GM23338 (cell line): Measurements from ENCODE around the gene ANKRD2. TPM values are rescaled to one million over a fixed set of nuclear protein-coding genes. Genes with fewer than 3 reads are reported as not detected.

Experiments used
- ATAC-seq: fragments of 200-7000 bp; cut with Tn5 transposase; 3 replicates; pipeline ENCODE4 v1.9.1; 2020
- DNase-seq: peaks from one replicate; pipeline ENCODE4 v3.0.0-alpha.2; 2015; ENCODE audit warnings: low spot score
- H2AFZ ChIP-seq: fragments of 200-600 bp; sonication (generic); 2 replicates; pipeline ENCODE4 v1.8.0; 2016; ENCODE audit warnings: antibody characterized with exemption, mild to moderate bottlenecking, moderate library complexity
- H3F3A ChIP-seq: fragments of 200-600 bp; sonication (generic); replicated peaks from 2 replicates; pipeline ENCODE4 v1.8.0; 2017; ENCODE audit warnings: antibody characterized with exemption, mixed run types, low read depth
- H3K27ac ChIP-seq: fragments of 200-600 bp; sonication (generic); 2 replicates; pipeline ENCODE4 v1.6.1; 2016; ENCODE audit warnings: low read depth
- H3K27me3 ChIP-seq: fragments of 200-600 bp; sonication (generic); 2 replicates; pipeline ENCODE4 v1.8.0; 2016; ENCODE audit warnings: mild to moderate bottlenecking, mixed run types, moderate library complexity; ENCODE audit not compliant: insufficient read depth
- H3K36me3 ChIP-seq: fragments of 200-600 bp; sonication (generic); 2 replicates; pipeline ENCODE4 v1.8.0; 2016; ENCODE audit warnings: mild to moderate bottlenecking; ENCODE audit not compliant: insufficient read depth
- H3K4me1 ChIP-seq: fragments of 200-600 bp; sonication (generic); 2 replicates; pipeline ENCODE4 v1.8.0; 2016; ENCODE audit warnings: mild to moderate bottlenecking, moderate library complexity; ENCODE audit not compliant: insufficient read depth
- H3K4me2 ChIP-seq: fragments of 200-600 bp; sonication (generic); 2 replicates; pipeline ENCODE4 v1.7.1; 2017; ENCODE audit warnings: mixed run types
- H3K4me3 ChIP-seq: fragments of 200-600 bp; sonication (generic); 2 replicates; pipeline ENCODE4 v1.6.1; 2016; ENCODE audit warnings: mixed run types
- H3K79me2 ChIP-seq: fragments of 200-600 bp; sonication (generic); replicated peaks from 2 replicates; pipeline ENCODE4 v1.8.0; 2017; ENCODE audit warnings: mild to moderate bottlenecking; ENCODE audit not compliant: insufficient read depth
- H3K9me2 ChIP-seq: fragments of 200-600 bp; sonication (generic); 2 replicates; pipeline ENCODE4 v1.8.0; 2017; ENCODE audit not compliant: insufficient read depth
- H4K20me1 ChIP-seq: fragments of 200-600 bp; sonication (generic); replicated peaks from 2 replicates; pipeline ENCODE4 v1.8.0; 2017; ENCODE audit warnings: mild to moderate bottlenecking; ENCODE audit not compliant: insufficient read depth
- H3K27ac Mint-ChIP-seq: 2 replicates; pipeline ENCODE4 v1.8.0; 2020; ENCODE audit warnings: inconsistent platforms, mild to moderate bottlenecking, moderate library complexity, mixed read lengths
- H3K27me3 Mint-ChIP-seq: 3 replicates; pipeline ENCODE4 v1.8.0; 2022; ENCODE audit warnings: low read depth, mild to moderate bottlenecking, moderate library complexity, mixed read lengths, inconsistent platforms; ENCODE audit not compliant: insufficient read depth, poor library complexity
- H3K36me3 Mint-ChIP-seq: 3 replicates; pipeline ENCODE4 v1.8.0; 2021; ENCODE audit warnings: low read depth, mild to moderate bottlenecking, inconsistent platforms, moderate library complexity, mixed read lengths
- H3K4me1 Mint-ChIP-seq: 3 replicates; pipeline ENCODE4 v1.8.0; 2020; ENCODE audit warnings: mild to moderate bottlenecking, inconsistent platforms, mixed read lengths
- H3K4me3 Mint-ChIP-seq: 3 replicates; pipeline ENCODE4 v1.8.0; 2021; ENCODE audit warnings: moderate library complexity, mild to moderate bottlenecking, inconsistent platforms, mixed read lengths
- H3K9me3 Mint-ChIP-seq: 3 replicates; pipeline ENCODE4 v1.8.0; 2020; ENCODE audit warnings: moderate library complexity, mild to moderate bottlenecking, inconsistent platforms, mixed read lengths
- EZH2phosphoT487 ChIP-seq: fragments of 200-600 bp; sonication (generic); IDR thresholded peaks from one replicate; pipeline ENCODE4 v1.8.1; 2018; ENCODE audit warnings: antibody characterized with exemption; ENCODE audit not compliant: unreplicated experiment
- POLR2AphosphoS5 ChIP-seq: IDR thresholded peaks from 2 replicates; pipeline ENCODE4 v1.6.1; 2016; ENCODE audit warnings: antibody characterized with exemption, low read depth
- REST ChIP-seq: IDR thresholded peaks from one replicate; pipeline ENCODE4 v1.6.1; 2018; ENCODE audit warnings: antibody characterized with exemption; ENCODE audit not compliant: unreplicated experiment
- polyA plus RNA-seq: library from polyadenylated mRNA; unstranded; fragments of >200 nt; fragmentation: Nextera tagmentation; extraction: Ambion mirVana; gene quantifications from 2 replicates; pipeline ENCODE4 v1.2.1, GENCODE V29; 2016
- total RNA-seq: library from RNA; depleted of rRNA; stranded (reverse); fragments of >200 nt; shearing (Covaris generic); gene quantifications from 2 replicates; pipeline ENCODE4 v1.2.3, GENCODE V29; 2014

ANKRD2 gene
- total and polyA plus RNA-seq, 2 experiments from 2014 or later = not detected

GRCh38 chr10:97577701-97578100 is 5.1 kb downstream of the ANKRD2 start (continued):
- no peak for TF ChIP-seq REST

GRCh38 chr10:97578171-97578844 is 5.7 kb downstream of the ANKRD2 start:
- TF ChIP-seq REST (no peak), POLR2AphosphoS5 (no peak)
- H2AFZ ChIP-seq = no peak overlapping the region
- Mint-ChIP-seq H3K36me3 (no peaks in the 10 kb centered on the region), H3K27me3 (peaks cover 6% of the 10 kb centered on the region), H3K9me3 (no peaks in the 10 kb centered on the region), H3K27ac (no peak overlapping the region), H3K4me1 (peaks cover 5% of the 10 kb centered on the region; the same call in 2 of the 3 replicates), H3K4me3 (no peak overlapping the region)
- no peak overlapping the region for H3K4me3 ChIP-seq
- no peaks in the 10 kb centered on the region for H3K79me2 ChIP-seq
- H3K4me2 ChIP-seq = no peak overlapping the region
- H3K36me3 ChIP-seq = no peaks in the 10 kb centered on the region
- H3K27me3 ChIP-seq = no peaks in the 10 kb centered on the region
- H3K9me2 ChIP-seq = no peaks in the 10 kb centered on the region
- no peaks in the 10 kb centered on the region for H4K20me1 ChIP-seq
- H3K4me1 ChIP-seq = no peaks in the 10 kb centered on the region
- DNase-seq = no peak
- H3K27ac ChIP-seq = no peak overlapping the region
- no peak for ATAC-seq
- H3F3A ChIP-seq = no peaks in the 10 kb centered on the region

GRCh38 chr10:97580421-97581367 is 8.1 kb downstream of the ANKRD2 start:
- H3K36me3 ChIP-seq = no peaks in the 10 kb centered on the region
- Mint-ChIP-seq H3K27ac (no peak overlapping the region), H3K4me3 (no peak overlapping the region), H3K27me3 (peaks cover 8% of the 10 kb centered on the region), H3K4me1 (peaks cover 10% of the 10 kb centered on the region; the same call in 2 of the 3 replicates), H3K9me3 (no peaks in the 10 kb centered on the region), H3K36me3 (no peaks in the 10 kb centered on the region)
- no peaks in the 10 kb centered on the region for H3K9me2 ChIP-seq
- no peak overlapping the region for H3K4me3 ChIP-seq
- no peak overlapping the region for H3K4me2 ChIP-seq
- H4K20me1 ChIP-seq = no peaks in the 10 kb centered on the region
- H3K27me3 ChIP-seq = no peaks in the 10 kb centered on the region
- H3F3A ChIP-seq = no peaks in the 10 kb centered on the region
- no peak overlapping the region for H3K27ac ChIP-seq
- DNase-seq (no peak), ATAC-seq (no peak)
- H3K79me2 ChIP-seq = no peaks in the 10 kb centered on the region
- H3K4me1 ChIP-seq = peaks cover 3% of the 10 kb centered on the region
- no peak overlapping the region for H2AFZ ChIP-seq
- no peak for TF ChIP-seq EZH2phosphoT487
